Transverse colon (tissue), 3 donors: ENCODE measurements around the gene UMAD1.

Experiments used
- CTCF ChIP-seq, 5 experiments: fragments of 200-600 bp in 3 of 5; fragments of 450-650 bp in 2 of 5; sonication (generic) in 3 of 5; IDR thresholded peaks; 1 replicate in 2 of 5; 2 replicates in 3 of 5; pipeline ENCODE4 v1.5.1; 2016 to 2017; ENCODE audit warnings: antibody characterized with exemption in 5 of 5, inconsistent platforms in 3 of 5, mild to moderate bottlenecking in 2 of 5, moderate library complexity in 1 of 5
- EP300 ChIP-seq: sonication (generic); formaldehyde crosslinking; IDR thresholded peaks from one replicate; pipeline ENCODE4 v1.6.1; 2017; ENCODE audit warnings: antibody characterized with exemption, low read depth

GRCh38 chr7:7924303-7924702, 283.8 kb downstream of the UMAD1 start:
- TF ChIP-seq CTCF (IDR thresholded peaks at IDR 0.05) (no peak), EP300 (no peak)
